Measurements from ENCODE around the gene SSH2. TPM values are rescaled to one million over a fixed set of nuclear protein-coding genes. Genes with fewer than 3 reads are reported as not detected.

SSH2 gene
- total RNA-seq, 1 donor, result 77.5 TPM

- Histone ChIP-seq H3K27me3 (ENCODE audit: insufficient read depth, low read length) (peaks cover 5% of the 10 kb centered on the region), H3K9me3 (ENCODE audit: low read depth, low read length) (no peaks in the 10 kb centered on the region), H3K4me1 (ENCODE audit: insufficient read depth, low read length) (peaks cover 59% of the 10 kb centered on the region), H3K4me3 (ENCODE audit: low read length) (no peak overlapping the region)
These were observed 338.1 kb downstream of the SSH2 start for GRCh38 chr17:29591737-29592608.

- peaks cover 67% of the 10 kb centered on the region for H3K4me1 ChIP-seq (ENCODE audit: insufficient read depth, low read length)
- H3K9me3 ChIP-seq (ENCODE audit: low read depth, low read length), result no peaks in the 10 kb centered on the region
- H3K4me3 ChIP-seq (ENCODE audit: low read length), result no peak overlapping the region
- H3K27me3 ChIP-seq (ENCODE audit: insufficient read depth, low read length), result peaks cover 5% of the 10 kb centered on the region
These were observed 338.8 kb downstream of the SSH2 start for GRCh38 chr17:29591146-29591736.

DNA sequence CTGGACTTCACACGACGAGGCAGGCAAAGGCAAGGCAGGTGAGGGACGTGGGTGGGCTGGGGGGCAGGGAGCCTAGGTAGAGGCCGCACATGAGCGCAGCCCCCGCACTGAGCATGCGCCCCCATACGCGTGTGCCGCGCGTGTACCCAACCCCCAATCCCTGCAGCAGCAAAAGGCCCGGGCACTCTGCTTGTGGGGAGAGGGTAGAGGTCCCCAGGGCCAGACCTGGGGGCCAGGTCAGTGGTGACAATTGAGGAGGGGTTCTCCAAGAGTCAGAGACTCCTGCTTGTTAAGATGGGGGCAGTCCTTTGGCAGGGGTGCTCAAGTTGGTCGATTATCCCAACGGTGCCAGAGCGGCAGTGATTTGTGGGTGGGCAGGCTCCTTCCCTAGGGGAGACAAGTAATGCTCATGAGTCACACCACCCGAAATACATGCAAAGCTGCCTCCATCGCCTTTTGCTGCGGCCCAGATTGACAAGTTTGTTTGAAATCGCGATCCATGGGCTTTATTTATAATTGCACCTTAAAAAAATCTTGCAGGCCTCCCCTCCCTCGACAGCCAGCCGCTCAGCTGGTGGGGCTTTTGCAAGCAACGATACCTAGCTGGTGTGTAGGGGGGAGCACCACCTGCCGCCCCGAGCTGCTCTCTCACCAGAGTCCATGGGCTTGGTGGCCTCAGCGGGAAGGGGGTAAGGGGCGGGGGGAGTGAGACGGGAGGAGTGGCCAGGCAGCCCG is 339.4 kb downstream of the SSH2 start:
- Histone ChIP-seq H3K27me3 (ENCODE audit: insufficient read depth, low read length) (peaks cover 5% of the 10 kb centered on the region), H3K9me3 (ENCODE audit: low read depth, low read length) (no peaks in the 10 kb centered on the region), H3K4me3 (ENCODE audit: low read length) (no peak overlapping the region), H3K4me1 (ENCODE audit: insufficient read depth, low read length) (peaks cover 73% of the 10 kb centered on the region)

- H3K4me3 ChIP-seq (ENCODE audit: low read length), result peak within 1 kb of the TSS; percentile 58
- peaks cover 81% of the 10 kb centered on the region for H3K4me1 ChIP-seq (ENCODE audit: insufficient read depth, low read length)
- H3K9me3 ChIP-seq (ENCODE audit: low read depth, low read length), result no peaks in the 10 kb centered on the region
- peaks cover 5% of the 10 kb centered on the region for H3K27me3 ChIP-seq (ENCODE audit: insufficient read depth, low read length)
These were observed 340.3 kb downstream of the SSH2 start, which contains the start of gene GIT1 for GRCh38 chr17:29589524-29590410. Gene GIT1 (minus strand): TSS chr17:29589648. CDS start chr17:29589378, 270 bp downstream.

- peak overlapping the region; percentile 58 for H3K4me3 ChIP-seq (ENCODE audit: low read length)
- no peaks in the 10 kb centered on the region for H3K27me3 ChIP-seq (ENCODE audit: insufficient read depth, low read length)
- no peaks in the 10 kb centered on the region for H3K9me3 ChIP-seq (ENCODE audit: low read depth, low read length)
- H3K4me1 ChIP-seq (ENCODE audit: insufficient read depth, low read length), result peaks cover 85% of the 10 kb centered on the region
These were observed 341.2 kb downstream of the SSH2 start for GRCh38 chr17:29588562-29589411.

GRCh38 chr17:29588017-29588561 is 341.9 kb downstream of the SSH2 start:
- Histone ChIP-seq H3K4me3 (ENCODE audit: low read length) (peak overlapping the region; percentile 58), H3K4me1 (ENCODE audit: insufficient read depth, low read length) (peaks cover 82% of the 10 kb centered on the region), H3K27me3 (ENCODE audit: insufficient read depth, low read length) (no peaks in the 10 kb centered on the region), H3K9me3 (ENCODE audit: low read depth, low read length) (no peaks in the 10 kb centered on the region)

DNA sequence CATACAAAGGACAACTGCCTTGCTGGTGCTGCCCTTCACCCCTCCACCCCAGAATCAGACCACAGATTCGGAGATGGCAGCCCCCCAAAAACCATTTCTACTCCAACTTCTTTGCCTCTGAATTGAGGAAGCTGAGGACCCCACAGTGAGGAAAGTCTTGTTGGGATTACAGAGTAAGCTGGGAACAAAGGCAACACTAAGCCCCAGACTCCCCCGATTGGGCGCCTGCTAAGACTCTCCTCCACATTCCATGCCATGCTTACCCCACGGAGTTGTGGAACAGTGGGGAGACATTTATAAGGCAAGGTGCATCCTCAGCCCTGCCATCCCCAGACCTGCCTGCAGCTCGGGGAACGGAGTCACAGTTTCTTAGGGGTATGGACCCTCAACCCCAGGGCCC is 342.4 kb downstream of the SSH2 start:
- Histone ChIP-seq H3K27me3 (ENCODE audit: insufficient read depth, low read length) (no peaks in the 10 kb centered on the region), H3K9me3 (ENCODE audit: low read depth, low read length) (no peaks in the 10 kb centered on the region), H3K4me1 (ENCODE audit: insufficient read depth, low read length) (peaks cover 79% of the 10 kb centered on the region), H3K4me3 (ENCODE audit: low read length) (no peak overlapping the region)

GRCh38 chr17:29586676-29587469 is 343.2 kb downstream of the SSH2 start:
- no peak overlapping the region for H3K4me3 ChIP-seq (ENCODE audit: low read length)
- H3K27me3 ChIP-seq (ENCODE audit: insufficient read depth, low read length), result no peaks in the 10 kb centered on the region
- peaks cover 72% of the 10 kb centered on the region for H3K4me1 ChIP-seq (ENCODE audit: insufficient read depth, low read length)
- H3K9me3 ChIP-seq (ENCODE audit: low read depth, low read length), result no peaks in the 10 kb centered on the region

- Histone ChIP-seq H3K9me3 (ENCODE audit: low read depth, low read length) (no peaks in the 10 kb centered on the region), H3K4me1 (ENCODE audit: insufficient read depth, low read length) (peaks cover 58% of the 10 kb centered on the region), H3K27me3 (ENCODE audit: insufficient read depth, low read length) (no peaks in the 10 kb centered on the region), H3K4me3 (ENCODE audit: low read length) (no peak overlapping the region)
These were observed 344.8 kb downstream of the SSH2 start for GRCh38 chr17:29585080-29585751.

DNA sequence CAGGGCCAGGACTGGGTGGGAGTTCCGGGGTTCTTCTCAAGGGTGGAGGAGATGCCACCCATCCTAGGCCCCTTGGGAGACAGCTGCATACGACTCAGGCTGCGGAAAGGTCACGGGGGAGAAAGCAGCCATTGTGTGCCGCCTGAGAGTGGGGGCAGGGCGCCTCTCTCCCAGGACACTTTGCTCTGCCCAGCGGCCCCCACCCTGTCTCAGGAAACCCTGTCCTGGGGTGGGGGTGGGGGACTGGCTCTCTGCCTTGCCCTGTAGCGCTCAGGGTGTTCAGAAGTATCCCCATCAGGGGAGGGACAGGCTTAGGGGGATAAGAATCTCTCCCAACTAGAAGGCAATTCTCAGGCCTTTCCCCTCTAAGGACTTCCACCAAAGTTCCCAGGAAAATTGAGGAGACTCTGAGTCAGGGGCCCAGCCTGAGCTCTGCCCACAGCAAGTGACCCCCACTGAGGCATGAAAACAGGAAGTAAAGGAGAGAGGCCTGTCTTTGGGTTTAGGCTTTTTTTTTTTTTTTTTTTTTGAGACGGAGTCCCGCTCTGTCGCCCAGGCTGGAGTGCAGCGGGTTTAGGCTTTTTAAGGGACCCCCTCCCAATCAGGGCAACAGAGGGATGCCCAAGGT is 345.5 kb downstream of the SSH2 start:
- no peaks in the 10 kb centered on the region for H3K9me3 ChIP-seq (ENCODE audit: low read depth, low read length)
- no peak overlapping the region for H3K4me3 ChIP-seq (ENCODE audit: low read length)
- H3K4me1 ChIP-seq (ENCODE audit: insufficient read depth, low read length), result peaks cover 52% of the 10 kb centered on the region
- no peaks in the 10 kb centered on the region for H3K27me3 ChIP-seq (ENCODE audit: insufficient read depth, low read length)

GRCh38 chr17:29583324-29584248 is 346.4 kb downstream of the SSH2 start:
- H3K4me3 ChIP-seq (ENCODE audit: low read length), result no peak overlapping the region
- H3K27me3 ChIP-seq (ENCODE audit: insufficient read depth, low read length), result no peaks in the 10 kb centered on the region
- H3K4me1 ChIP-seq (ENCODE audit: insufficient read depth, low read length), result peaks cover 51% of the 10 kb centered on the region
- H3K9me3 ChIP-seq (ENCODE audit: low read depth, low read length), result no peaks in the 10 kb centered on the region
